Stimulated activated CD4-positive, alpha-beta T cell treated with anti-CD3 and anti-CD28 coated beads, Interleukin-12 subunit alpha, Interleukin-12 subunit beta, amount 100 ng/mL, for 48 hours (primary cell): ENCODE data around the gene SCNN1A.
"Not testable (repeated sequence)": the region's sequence is repeated elsewhere in the genome, so short reads cannot be mapped to it uniquely, and the experiment has no call there.

ENCODE experiments used
- DNase-seq, 3 donors: peaks; one replicate each; pipeline ENCODE4 v3.0.0-alpha.2; 2020; ENCODE audit warnings: low read depth in 2 of 3, low spot score in 1 of 3

The SCNN1A gene

DNA sequence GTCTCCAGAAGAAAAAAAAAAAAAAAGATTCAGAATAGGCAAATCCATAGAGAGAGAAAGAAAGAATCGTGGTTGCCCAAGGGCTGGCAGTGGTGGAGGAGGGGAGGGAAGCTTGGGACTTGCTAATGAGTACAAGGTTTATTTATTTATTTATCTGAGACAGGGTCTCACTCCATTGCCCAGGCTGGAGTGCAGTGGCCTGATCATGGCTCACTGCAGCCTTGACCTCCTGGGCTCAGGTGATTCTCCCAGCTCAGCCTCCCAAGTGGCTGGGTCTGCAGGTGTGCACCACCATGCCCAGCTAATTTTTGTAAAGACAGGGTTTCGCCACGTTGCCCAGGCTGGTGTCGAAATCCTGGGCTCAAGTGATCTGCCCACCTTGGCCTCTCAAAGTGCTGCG is 23.7 kb downstream of the SCNN1A start:
- no peak for DNase-seq

DNA sequence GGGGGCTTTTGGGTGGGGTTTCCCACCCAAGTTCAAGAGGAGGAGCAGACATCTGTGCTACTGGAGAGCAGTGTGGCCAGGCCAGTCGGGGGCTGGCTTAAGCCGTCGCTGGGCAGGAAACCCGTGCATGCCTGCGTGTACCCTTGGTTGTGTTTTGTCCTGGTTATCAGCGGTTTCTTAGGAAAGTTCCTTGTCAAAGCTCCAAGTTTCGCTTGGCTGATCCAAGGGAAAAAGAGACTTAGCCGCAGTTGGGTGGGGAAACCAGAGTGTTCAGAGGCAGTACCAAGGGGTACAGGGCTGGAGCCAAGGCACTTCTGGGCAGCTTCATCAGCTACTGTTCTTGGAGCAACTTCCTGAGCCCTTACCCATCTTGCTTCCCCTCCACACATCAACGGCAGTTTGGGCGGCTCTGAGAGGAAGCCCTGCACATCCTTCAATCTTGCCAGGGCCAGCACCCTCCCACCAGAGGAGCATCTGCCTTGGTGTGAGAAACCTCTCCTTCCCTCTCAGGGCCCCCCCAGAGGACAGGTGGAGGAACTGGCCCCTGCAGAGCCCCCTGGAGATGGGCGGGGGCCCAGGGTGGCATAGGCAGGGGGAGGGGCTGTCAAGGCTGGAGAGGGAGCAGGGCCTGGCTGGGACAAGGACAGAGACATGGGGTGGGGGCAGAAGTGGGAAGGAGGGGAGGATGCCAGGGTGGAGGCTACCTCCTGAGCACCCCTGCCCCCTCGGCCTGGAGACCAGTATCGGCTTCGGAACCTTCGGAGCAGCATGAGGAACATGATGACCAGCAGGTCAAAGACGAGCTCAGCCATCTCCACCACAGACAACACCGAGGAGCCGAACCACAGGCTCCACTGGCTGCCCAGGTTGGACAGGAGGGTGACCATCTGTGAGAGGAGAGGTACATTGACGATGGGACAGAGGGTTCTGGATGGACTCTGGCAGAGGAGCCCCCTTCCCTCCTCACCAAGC is 27.7 kb downstream of the SCNN1A start:
- no peak for DNase-seq

DNA sequence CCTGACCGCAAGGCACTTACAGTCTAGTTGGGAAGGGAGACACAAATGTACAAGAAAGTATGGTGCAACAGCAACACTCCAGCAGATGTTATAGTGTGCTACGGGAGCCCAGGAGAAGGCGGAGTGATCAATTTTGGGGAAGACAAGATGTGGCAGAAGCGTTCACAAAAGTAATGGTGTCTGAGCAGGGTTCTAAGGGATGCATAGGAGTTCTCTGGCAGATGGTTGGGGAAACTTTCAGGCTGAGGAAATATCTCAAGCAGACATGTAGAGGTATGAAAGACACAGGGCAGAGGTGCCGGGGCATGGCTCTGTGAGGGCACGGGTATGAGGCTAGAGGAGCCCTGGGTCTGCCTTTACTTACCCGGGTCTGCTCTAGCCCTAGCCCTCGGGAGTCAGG is 28.4 kb downstream of the SCNN1A start:
- no peak for DNase-seq

DNA sequence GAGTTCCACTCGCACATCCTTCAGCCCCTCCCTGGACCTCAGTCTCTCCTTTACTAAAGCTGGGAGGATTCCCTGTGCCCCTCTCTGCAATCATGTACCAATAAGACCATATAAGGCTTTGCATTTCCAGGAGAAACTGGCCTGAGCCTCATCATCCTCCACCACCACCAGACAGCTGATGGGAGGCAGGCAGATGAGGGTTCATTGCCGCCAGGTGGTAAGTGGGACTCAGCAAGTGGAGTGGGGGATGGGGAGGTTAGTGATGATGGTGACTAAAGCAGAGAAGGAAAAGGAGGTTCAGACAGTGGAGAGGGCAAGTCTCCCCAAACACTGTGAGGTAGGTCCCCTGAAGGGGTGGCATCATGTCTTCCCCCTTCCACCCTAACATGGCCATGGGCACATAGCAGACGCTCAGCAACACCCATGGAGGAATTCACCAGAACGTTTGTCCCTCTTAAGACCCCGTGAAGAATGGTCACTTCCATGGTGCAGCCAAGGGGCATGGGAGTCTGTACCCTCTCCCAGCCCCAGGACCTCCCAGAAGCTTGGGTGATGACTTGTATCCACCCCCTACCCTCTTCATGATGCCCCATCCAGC is 29.0 kb downstream of the SCNN1A start:
- no peak for DNase-seq

DNA sequence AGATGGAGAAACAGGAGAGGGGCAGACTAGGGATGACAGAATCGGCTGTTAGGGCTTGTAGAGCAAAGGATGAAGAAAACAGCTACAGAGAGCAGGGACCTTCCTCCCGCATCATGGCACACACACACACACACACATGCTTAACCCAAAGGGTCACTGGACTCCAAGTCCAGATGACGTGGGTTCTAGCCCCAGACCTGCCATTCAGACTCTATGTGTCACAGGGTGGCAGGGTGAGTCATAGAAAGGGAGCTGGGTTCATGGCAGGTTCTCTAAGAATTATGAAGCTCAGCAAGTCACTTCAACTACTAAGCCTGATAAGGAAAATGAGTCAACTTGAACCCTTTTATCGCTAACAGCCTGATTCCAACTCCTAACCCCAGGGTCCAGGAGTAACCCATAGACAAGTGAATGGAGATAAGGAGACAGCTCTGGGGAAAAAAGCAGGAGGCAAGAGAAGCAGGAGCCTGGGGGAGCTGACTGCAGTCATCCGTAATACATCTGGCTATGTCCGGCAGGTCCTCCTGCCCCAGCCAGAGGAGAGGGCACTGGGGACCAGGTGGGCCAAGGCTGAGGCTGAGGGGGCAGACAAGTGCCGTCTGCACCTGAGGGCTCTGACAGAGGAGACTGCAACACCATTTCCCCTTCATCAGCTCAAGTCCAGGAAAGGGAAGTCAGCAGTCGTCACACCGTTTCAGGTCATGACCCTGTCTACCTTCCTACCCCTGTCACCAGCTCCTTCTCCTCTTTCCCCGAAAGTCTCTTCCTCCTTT is 29.9 kb downstream of the SCNN1A start:
- DNase-seq, result no peak

DNA sequence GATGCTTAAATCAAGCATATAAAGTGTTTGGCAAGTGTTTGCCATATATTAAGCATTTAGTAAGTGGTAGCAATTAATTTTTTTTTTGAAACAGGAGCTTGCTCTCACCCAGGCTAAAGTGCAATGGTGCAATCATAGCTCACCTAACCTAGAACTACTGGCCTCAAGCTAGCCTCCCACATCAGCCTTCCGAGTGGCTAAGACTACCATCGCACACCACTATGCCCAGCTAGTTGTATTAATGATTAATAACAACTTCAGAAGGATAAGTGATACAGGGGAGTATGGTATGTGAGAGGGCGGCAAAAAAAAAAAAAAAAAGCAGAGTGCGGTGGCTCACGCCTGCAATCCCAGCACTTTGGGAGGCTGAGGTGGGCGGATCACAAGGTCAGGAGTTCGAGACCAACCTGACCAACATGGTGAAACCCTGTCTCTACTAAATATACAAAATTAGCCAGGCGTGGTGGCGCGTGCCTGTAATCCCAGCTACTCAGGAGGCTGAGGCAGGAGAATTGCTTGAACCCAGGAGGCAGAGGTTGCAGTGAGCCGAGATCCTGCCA is 31.2 kb downstream of the SCNN1A start:
- not testable (repeated sequence) for DNase-seq

DNA sequence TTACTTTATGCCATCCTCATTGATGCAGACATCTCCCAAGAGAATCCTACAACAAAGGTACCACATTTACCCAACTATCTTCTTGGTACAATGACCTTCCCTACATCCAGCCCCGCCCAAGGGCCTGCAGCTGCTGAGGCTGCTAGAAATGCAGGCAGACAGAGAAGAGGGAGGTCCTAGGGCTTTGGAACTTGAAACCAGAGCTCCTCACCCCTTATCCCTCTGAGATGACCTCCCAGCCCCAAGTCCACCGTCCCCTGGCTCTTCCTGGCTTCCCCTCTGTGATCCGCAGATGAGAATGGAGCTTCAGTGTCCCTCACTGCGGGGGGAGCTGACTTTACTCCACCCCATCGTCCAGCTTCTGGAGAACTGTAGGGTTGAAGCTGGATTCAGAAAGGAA is 31.8 kb downstream of the SCNN1A start:
- no peak for DNase-seq

DNA sequence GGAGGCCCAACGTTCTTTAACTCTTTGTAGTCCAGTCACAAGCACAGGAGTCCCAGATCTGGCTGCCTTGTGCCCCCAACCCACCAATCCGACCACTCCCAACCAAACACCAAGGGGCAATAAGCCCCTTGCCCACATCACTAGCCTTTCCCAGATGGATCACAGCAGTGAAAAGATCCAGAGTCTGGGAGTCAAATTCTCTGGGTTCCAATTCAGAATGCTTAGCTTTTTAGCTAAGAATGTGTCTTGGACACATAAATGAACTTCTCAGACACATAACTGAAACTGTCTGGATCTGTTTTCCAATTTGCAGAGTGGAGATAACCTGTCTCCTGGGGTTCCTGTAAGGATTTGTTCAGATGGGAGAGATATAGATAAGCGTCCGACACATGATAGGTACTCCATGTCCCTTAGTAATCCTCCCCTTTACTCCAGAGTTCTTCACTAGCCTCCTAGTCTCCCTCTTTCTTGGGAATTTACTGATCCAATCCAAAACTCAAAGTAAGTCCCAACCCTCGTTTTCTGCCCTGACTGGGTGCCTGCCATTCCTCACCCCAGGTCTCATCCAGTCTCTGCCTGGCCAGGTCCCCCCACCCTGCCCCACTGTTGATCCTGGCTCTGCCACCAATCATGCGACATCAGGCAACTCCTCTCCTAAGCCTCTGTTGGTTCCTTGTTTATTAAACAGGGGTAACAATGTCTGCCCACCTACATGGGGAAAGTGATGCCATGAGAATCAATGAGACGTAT is 33.0 kb downstream of the SCNN1A start:
- DNase-seq, result no peak

DNA sequence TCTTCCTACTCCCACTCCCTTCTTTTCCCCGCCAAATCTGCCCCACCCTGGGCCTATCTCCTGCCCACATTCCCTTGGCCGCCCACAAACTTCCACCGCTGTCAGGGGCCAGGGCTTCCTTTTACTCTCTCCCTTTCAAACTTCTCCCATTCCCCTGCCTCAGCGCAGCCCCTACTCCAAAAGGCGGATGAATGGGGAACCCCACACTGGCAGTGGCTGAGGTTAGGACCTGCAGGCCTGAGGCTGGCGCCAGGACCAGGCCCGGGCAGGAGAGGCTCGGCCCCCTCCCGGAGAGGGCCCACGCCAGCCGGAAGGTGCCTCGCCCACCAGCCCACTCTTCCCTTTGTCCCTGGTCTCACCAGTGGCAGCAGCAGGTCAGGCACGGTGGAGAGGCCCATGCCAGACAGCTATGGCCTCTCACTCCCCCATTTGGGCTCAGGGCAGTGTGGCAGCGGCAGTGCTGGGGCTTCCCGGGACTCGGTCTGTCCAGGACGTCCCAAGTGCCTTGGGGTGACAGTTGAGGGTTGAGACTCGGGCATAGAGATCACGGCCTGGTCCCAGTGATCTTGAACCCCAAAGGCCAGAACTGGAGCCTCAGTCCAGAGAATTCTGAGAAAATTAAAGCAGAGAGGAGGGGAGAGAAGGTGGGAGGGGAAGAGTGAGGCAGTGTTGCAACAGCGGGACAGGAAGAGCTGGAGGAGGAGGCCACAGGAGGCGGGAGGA is 33.8 kb downstream of the SCNN1A start, which contains the start of gene TNFRSF1A:
TSS of gene TNFRSF1A (minus strand) at position 660 of the 723 bp plus-strand sequence. CDS start at position 398, 262 bp downstream.
- DNase-seq, result no peak

DNA sequence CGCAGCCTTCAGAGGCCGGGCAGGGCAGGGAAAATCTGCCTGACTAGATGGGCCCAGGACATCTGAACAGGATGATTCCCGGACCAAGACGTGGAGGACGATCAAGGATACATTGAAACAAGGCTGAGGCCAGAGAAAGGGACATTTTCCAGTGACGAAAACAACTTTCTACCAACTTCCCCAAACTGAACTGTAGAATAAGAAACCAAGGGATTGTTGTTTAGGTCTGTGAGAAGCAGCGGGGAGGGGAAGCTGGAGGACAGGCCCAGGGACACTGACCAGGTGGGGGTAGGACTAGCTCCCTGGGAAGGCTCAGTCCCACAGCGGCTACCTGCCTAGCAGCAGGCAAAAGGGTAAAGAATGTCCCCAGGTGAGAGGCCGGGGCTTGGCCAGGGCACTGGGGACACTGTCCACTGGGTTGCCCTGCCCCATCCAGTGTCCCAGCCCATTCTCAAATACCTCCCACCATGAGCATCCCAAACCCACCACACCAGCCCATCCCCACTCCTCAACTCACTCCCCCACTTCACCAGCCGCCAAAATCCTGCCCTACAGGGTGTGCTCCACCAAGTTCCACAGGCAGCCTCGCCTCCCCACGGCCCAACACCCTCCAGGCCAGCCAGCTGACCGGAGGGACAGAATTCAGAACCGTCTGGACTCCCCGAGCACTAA is 34.5 kb downstream of the SCNN1A start:
- no peak for DNase-seq

DNA sequence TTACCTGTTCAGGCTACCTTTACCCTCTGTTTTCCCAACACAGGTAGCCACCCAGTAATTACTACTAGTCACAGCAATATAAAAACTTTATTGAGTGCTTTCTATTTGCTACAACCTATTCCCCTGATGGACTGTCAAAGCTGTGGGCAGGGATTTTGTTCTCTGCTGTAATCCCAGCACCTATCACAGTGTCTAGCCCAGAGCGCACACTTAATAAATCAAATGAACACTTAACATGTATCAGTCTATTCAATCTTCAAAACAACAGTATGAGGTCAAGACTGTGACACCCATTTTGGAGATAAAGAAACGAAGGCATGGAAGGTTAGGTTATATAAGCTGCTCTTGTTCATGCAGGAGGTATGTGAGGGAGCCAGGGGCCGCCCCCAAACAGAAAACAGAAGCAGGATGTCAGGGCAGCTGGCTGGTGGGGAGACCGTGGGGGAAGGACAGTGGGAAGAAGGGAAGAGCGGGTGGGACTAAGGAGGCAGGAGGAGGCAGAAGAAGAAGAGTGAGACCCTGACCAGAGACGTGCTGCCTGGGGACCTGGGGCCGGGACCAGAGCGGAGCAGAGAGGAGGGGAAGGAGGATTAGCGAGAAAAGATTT is 35.2 kb downstream of the SCNN1A start:
- no peak for DNase-seq

DNA sequence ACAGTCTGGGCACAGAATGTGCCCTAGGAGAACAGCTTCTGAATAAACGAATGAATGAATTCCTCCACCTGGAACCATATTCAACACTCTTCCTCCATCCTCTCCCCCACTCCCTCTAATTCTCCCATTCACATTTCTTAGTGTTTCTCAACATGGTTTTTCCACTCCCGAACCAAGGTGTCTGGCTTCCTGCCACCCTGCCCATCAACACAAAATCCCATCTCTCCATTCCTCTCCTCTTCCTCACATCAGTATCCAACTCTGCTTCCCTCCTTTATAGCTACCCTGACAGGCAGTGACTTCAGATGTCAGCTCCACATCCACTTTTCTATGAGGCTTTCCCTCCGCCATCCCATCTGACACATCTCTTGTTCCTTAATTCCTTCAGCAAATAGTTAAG is 36.4 kb downstream of the SCNN1A start:
- DNase-seq, result no peak

DNA sequence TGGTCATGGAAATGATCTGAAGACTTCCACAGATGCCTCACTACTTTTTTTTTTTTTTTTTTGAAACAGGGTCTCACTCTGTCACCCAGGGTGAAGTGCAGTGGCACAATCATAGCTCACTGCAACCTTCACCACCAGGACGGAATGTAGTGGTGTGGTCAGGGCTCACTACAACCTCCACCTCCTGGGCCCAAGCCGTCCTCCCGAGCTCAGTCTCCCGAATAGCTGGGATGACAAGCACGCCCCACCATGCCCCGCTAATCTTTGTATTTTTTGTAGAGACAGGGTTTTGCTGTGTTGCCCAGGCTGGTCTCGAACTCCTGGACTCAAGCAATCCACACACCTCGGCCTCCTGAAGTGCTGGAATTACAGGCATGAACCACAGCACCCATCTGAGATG is 36.8 kb downstream of the SCNN1A start:
- DNase-seq, result not testable (repeated sequence)

DNA sequence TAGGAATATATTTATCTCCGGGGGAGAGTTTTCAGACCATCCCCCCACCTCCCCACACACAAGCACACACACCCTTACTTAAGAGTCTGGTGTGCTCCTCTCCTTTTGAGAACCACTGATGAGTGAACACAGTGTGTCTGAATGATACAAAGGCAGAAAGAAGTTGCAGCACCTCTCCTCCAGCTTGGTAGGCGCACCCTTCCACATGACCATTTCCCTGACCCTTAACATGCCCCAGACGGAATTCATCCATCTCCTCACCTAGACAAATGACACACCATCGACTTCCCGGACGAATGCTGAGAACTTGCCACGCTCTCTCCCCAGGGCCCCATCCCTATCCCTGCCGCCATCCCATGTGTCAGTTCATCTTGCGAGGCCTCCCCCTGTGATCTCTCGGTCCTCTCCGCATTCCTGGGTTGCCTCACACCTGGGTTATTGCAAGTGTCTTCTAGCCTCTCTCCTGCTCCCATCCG is 37.4 kb downstream of the SCNN1A start:
- DNase-seq, result no peak

DNA sequence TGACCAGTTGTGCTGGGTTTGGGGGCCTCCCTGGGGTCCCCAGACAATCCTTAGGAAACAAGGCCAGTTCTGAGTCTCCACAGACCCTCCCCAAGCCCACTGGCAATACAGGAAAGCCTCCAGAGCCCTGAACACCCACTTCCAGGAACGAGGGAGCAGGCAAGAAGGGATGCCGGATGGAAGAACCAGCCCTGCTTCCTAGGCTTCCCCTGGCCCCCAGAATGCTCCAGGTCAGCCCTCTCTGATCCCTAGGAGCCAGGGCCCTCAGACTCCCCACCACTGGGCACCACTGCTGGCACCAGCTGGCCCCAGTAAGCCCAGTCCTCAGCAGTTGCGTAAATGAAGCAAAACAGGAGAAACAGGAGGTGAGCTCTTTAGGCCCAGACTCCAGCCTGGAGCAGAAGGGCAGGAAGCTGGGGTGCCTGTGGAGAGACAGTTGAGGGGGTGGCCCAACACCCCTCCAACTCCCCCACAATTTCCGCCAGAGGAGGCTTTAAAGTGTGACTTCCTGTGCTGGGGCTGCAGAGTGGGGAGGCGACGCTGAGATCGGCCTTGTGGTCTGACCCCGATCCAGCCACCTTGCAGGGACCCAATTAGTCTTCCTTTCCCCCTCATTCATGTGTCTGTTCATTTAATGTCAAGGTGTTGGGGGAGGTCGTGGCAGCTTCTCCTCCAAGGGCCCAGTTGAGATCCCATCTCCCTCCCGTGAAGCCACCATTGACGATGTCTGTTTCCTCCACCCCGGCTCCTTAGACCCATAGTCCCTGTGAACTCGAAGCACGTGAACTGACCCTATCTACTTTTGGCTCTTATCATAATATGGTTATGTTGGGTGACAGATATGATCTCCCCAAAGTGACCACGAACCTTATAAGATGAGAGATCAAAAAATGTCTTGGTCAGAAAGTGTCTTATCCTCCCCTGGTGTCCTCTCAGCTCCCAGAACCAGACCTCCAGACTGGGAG is 38.2 kb downstream of the SCNN1A start:
- no peak for DNase-seq

DNA sequence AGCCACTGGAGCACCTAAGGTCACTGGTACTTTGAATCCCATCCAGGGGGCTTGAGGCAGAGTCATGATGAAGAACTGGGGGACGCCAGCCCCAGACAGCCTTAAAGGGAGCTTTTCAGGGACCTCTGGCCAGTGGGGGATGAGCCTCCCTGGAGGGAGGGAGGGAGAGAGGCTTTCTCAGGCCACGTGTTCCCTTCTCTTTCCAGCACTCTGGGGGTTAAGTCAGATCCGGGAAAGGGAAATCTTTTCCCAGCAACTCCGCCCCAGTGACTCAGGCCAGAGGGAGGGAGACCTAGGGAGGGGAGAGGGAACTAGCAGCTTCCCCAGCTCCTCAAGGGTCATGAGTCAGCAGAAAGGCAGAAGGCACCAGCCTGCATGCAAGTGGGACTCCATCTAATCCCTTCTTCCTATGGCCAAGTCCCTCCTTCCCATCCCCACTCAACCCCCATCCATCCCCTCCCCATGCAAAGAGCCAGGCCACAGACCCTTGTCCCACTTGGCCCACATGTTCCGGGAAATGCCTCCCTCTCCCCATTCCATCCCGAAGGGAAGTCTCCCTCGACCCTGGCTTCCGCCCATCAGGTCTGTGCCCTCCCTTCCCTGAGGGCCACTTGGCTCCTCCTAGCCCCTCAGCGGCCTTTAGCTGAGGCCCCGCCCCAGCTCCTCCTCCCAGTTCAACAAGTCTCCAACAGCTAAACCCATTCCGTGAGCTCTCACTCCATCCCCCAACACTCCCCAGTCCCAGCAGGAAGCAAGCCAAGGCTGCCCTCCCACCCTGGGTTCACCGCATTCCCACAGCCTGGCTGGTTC is 39.1 kb downstream of the SCNN1A start:
- DNase-seq, result peak; percentile 62 to 71 (median 67)
